Measurements from ENCODE around the gene ACBD6. TPM values are rescaled to one million over a fixed set of nuclear protein-coding genes. Genes with fewer than 3 reads are reported as not detected.
"Not testable (repeated sequence)": the region's sequence is repeated elsewhere in the genome, so short reads cannot be mapped to it uniquely, and the experiment has no call there.

ACBD6 gene, protein sequence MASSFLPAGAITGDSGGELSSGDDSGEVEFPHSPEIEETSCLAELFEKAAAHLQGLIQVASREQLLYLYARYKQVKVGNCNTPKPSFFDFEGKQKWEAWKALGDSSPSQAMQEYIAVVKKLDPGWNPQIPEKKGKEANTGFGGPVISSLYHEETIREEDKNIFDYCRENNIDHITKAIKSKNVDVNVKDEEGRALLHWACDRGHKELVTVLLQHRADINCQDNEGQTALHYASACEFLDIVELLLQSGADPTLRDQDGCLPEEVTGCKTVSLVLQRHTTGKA
- 68.4 TPM for polyA plus RNA-seq (2012; ENCODE audit: missing spikeins)

DNA sequence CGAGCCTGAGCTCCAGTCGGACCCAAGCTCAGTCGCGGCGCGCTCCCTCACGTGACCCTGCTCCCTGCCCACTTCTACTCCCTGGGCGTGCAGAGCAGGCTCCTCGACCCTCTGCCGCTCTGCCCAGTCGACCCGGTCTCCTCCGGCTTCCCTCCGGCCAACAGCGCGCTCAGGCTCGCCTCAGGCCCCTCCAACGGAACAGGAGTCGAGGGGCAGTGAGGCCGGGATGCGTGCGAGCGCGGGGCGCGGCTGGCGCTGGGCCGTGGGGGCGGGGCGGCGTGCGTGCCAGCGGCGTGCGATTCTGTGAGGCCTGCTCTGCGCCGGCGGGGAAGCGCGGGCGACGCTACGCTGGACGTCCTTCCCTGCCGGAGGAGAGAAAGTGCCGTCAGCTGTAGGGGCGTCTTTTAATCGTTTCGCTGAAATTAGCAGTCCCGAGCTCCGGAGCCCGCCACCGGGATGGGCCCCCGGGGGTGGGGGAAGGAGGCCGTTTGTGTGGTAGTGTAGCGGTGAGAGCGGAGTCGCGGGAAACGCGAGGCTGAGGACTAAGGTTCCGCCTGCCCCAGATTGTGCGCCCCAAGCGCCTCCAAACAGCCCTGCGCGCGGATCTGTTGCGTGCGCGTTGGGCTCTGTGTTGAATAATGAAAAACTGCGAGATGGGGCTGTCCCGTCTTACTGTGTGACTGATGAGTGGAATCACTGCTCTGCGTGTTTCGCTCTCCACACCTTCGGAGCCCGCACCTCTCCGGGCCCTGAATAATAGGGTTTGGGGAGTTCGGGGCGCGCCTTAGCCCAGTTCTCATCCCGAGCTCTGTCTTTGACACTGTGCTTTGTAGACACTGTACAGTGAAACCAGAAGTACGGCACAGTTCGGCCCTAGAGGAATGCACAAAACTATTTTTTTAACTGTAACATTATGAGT, at the start of gene ACBD6:
TSS of gene ACBD6 (minus strand) at position 217 of the 919 bp plus-strand sequence. CDS start 311 bp downstream, outside the sequence.
- FAIRE-seq (peak; percentile 91), DNase-seq (ENCODE audit: insufficient read length) (peak; percentile 68)
- peak; percentile 61 for TF ChIP-seq TAF1 (IDR thresholded peaks at IDR 0.05; ENCODE audit: borderline replicate concordance, low read depth, low read length)
- peak; percentile 82 for TF ChIP-seq POLR2AphosphoS5 (IDR thresholded peaks at IDR 0.05; ENCODE audit: low read depth, low read length)
- TF ChIP-seq POLR2A (IDR thresholded peaks at IDR 0.05; ENCODE audit: low read depth, low read length): peak; percentile 81

DNA sequence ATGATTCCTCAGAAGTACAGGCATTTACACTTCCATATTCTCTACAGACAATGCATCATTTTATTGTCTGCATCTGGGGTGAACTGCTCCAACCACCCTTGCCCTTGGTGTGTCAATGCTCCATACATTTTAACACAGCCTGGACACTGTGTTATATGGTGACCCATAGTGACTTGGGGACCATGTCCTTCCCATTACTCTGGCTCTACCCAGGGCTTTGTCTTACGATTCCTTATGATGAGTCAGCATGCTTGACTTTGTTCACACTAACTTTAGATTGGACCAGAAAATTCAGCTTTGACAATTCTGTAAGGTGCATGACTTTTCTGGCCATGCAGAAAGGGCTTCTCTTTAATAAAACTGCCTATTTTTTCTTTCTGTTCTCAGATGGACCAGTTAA, 49.6 kb upstream of the ACBD6 start:
- no peak for FAIRE-seq
- DNase-seq (ENCODE audit: insufficient read length): no peak
- TF ChIP-seq POLR2AphosphoS5 (IDR thresholded peaks at IDR 0.05; ENCODE audit: low read depth, low read length) (no peak), POLR2A (IDR thresholded peaks at IDR 0.05; ENCODE audit: low read depth, low read length) (no peak), TAF1 (IDR thresholded peaks at IDR 0.05; ENCODE audit: borderline replicate concordance, low read depth, low read length) (no peak)

DNA sequence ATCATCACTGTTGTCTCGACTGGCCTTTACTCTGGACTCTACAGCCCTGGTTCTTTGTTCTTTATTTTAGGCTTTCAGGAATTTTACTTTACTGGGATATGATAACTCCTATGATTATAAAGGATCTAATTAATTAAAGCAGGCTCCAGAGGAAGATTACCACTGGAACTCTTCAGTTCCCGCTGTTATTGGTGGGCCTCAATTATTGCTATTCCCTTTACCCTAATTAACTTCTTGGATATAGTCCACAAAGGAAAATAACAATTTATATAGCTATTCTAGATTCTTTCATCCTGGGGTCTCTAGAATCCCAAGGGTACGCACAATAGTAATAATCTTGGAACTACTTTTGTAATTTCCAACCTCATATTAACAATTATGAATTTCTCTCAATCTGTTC, 47.9 kb upstream of the ACBD6 start:
- FAIRE-seq: no peak

DNA sequence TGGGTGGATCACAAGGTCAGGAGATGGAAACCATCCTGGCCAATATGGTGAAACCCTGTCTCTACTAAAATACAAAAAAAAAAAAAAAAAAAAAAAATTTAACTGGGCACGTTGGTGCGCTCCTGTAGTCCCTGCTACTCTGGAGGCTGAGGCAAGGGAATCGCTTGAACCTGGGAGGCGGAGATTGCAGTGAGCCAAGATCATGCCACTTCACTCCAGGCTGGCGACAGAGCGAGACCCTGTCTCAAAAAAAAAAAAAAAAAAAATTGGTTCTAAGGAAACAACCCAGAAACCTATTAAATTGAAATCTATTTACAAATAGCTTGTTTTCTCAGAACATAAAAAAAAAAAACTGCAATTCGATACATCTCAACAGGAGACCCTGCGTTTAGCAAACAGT, 47.4 kb upstream of the ACBD6 start:
- FAIRE-seq; DNase-seq (ENCODE audit: insufficient read length): not testable (repeated sequence)

More for the DNA sequence above, 47.9 kb upstream of the ACBD6 start:
- no peak for DNase-seq (ENCODE audit: insufficient read length)
- no peak for TF ChIP-seq POLR2A (IDR thresholded peaks at IDR 0.05; ENCODE audit: low read depth, low read length)
- TF ChIP-seq POLR2AphosphoS5 (IDR thresholded peaks at IDR 0.05; ENCODE audit: low read depth, low read length): no peak
- no peak for TF ChIP-seq TAF1 (IDR thresholded peaks at IDR 0.05; ENCODE audit: borderline replicate concordance, low read depth, low read length)

DNA sequence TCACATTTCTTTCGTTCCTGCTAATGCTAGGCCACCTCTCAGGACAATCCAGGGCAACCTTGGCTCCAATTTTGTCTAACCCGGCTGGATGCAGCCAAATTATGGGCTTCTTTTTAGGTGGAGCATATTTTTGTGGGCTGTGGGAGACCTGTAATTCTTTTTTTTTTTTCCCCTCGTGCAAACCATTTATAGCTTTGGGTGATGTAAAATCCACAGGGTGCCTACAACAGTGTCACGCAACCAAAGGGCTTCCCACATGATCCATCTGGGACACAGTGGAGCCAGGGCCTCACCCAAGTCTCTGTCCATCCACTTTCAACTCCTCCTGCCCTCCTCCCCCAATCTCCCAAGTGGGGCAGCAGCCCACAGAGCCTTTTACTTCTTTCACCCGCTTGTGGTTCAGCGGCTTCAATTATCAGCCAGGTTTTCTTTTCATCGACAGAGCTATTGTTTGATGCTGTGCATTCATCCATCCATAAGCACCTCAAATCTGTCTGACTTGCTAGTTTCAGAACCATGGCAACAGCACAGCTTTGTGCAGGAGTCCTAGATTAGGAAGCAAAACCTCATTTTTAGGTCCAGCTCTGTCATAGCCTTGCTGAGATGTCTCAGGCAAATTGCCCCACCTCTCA, 46.4 kb upstream of the ACBD6 start:
- FAIRE-seq (no peak), DNase-seq (ENCODE audit: insufficient read length) (no peak)
- TF ChIP-seq TAF1 (IDR thresholded peaks at IDR 0.05; ENCODE audit: borderline replicate concordance, low read depth, low read length) (no peak), POLR2AphosphoS5 (IDR thresholded peaks at IDR 0.05; ENCODE audit: low read depth, low read length) (no peak), POLR2A (IDR thresholded peaks at IDR 0.05; ENCODE audit: low read depth, low read length) (no peak)

DNA sequence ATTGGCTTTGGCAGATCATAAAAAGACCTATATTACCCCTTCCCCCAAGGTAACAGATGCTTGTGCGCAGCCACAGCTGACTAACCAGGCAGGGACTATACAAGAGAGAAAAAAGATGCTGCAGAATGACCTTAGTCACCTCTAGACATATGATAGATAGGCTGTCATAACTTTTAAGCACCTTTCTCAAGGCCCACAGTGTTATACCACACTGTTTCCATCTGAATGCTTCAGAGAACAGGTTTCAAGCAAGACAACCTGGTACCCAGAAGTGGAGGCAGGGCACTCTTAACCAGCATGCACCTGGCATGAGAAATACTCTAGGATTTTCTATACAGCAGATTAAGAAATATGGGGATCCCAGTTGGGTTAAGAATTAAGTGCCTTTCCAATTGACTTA, 43.6 kb upstream of the ACBD6 start:
- TF ChIP-seq POLR2AphosphoS5 (IDR thresholded peaks at IDR 0.05; ENCODE audit: low read depth, low read length) (no peak), POLR2A (IDR thresholded peaks at IDR 0.05; ENCODE audit: low read depth, low read length) (no peak), TAF1 (IDR thresholded peaks at IDR 0.05; ENCODE audit: borderline replicate concordance, low read depth, low read length) (no peak)
- no peak for FAIRE-seq
- DNase-seq (ENCODE audit: insufficient read length): no peak

DNA sequence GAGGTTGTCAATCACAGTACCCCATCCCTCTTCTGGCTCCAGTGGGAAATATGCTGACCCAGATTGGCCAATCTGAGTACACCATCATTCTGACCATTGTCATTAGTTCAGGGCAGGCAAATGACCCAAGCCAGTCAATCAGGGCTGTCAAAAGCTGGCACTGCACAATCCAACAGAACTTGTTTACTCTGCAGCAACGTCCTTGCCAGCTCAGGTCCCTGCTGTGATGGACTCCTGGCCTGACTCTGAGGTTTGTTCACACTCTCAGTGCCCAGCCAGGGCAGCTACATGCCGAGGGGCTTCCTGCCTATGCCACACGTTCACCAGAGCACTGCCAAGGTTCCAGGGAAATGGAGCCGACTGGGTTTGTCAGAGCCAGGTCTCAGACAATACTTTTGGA, 41.7 kb upstream of the ACBD6 start:
- DNase-seq (ENCODE audit: insufficient read length): no peak
- TF ChIP-seq POLR2AphosphoS5 (IDR thresholded peaks at IDR 0.05; ENCODE audit: low read depth, low read length) (no peak), TAF1 (IDR thresholded peaks at IDR 0.05; ENCODE audit: borderline replicate concordance, low read depth, low read length) (no peak), POLR2A (IDR thresholded peaks at IDR 0.05; ENCODE audit: low read depth, low read length) (no peak)
- FAIRE-seq: no peak

DNA sequence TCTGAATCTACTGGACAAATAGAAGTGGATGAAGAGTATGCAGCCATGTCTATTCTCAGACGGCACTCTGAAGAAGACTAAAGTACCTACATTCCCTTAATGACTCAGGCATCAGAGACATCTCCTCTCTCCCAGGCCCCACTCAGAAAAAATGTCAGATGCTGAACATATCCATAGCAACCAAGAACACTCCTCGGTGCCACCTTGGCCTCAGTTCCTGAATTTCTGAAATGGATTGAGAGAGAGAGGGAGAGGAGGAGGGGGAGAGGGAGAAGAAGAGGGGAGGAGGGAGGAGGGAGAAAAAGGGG, 40.4 kb upstream of the ACBD6 start:
- FAIRE-seq: no peak
- TF ChIP-seq TAF1 (IDR thresholded peaks at IDR 0.05; ENCODE audit: borderline replicate concordance, low read depth, low read length) (no peak), POLR2AphosphoS5 (IDR thresholded peaks at IDR 0.05; ENCODE audit: low read depth, low read length) (no peak), POLR2A (IDR thresholded peaks at IDR 0.05; ENCODE audit: low read depth, low read length) (no peak)
- DNase-seq (ENCODE audit: insufficient read length): no peak

DNA sequence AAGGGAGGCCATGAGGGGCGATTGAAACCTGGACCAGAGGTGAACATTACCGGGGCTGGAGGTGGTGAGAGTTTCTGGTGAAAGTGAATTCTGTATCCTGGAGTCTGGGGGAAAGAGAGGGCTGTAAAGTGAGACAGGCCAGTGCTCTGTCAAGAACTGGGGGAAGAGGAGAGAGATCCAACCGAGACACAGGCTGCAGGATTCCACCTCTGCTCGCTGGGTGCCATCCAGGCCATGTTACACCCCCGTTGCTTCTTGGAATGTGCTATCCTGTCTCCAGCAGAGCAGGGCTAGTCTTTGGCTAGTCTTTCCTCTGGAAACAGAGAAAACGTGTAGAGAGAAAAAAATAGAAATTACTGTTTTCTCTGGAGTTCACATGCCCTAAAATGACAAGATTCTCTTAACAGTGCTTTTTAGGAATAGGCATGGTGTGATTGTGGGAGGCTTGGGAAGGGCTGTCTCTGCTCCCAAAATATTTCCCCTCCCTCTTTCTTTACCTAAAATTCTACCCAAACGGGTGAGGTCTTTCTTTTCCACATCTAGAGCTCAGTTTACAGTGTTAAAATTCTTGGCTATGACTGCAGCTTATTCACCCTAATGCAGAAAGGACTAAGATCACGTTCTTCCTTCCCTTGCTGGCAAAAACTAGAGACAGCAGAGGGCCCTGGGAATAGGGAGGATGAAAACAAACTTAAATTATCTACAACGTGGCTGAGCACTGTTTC, 39.9 kb upstream of the ACBD6 start:
- DNase-seq (ENCODE audit: insufficient read length): no peak
- no peak for TF ChIP-seq POLR2A (IDR thresholded peaks at IDR 0.05; ENCODE audit: low read depth, low read length)
- no peak for TF ChIP-seq TAF1 (IDR thresholded peaks at IDR 0.05; ENCODE audit: borderline replicate concordance, low read depth, low read length)
- TF ChIP-seq POLR2AphosphoS5 (IDR thresholded peaks at IDR 0.05; ENCODE audit: low read depth, low read length): no peak
- no peak for FAIRE-seq

DNA sequence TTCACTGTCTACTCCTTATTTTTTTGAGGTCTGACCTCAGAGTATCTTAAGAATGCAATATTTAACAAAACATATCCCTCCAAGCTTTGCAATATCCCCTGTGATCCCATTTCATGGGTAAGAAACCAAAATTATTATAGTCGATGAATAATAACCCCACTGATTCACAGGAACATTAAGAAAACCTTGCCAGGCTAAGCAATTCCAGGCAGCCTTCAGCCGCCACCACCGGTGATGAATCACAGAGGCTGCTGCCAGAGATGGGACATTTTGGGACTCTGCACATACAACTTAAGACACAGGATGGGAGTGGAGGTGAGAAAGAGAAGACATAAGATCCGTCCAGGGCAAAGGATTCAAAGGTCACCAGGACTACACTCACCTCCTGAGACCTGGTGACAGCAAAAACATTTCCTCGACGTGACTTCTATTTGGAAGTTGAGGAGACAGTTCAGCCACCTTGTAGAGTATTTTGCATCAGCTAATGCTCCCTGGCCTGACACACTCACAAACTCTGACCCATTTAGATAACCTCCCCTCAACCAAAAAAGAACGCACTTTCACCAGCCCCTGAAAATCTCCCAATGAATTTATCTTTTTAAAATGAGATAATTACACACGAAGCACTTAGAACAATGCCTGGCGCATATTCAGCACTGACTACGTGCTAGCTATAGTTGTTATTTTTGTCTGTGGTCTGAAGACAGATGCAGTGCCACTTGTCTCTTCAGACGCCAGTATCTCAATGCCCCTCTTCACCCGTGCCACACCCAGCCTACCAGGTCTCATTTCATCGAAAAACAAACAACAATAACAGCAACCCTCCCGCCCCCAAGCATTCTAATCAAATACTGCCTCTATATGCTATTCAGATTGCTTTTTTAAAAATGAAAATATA, 38.6 kb upstream of the ACBD6 start:
- TF ChIP-seq POLR2AphosphoS5 (IDR thresholded peaks at IDR 0.05; ENCODE audit: low read depth, low read length): no peak
- TF ChIP-seq POLR2A (IDR thresholded peaks at IDR 0.05; ENCODE audit: low read depth, low read length): no peak
- no peak for TF ChIP-seq TAF1 (IDR thresholded peaks at IDR 0.05; ENCODE audit: borderline replicate concordance, low read depth, low read length)
- DNase-seq (ENCODE audit: insufficient read length) (no peak), FAIRE-seq (no peak)

Data from GM12892 (cell line).